Heart left ventricle (tissue), 16 donors: ENCODE results near the gene RPS25. TPM values are rescaled to one million over a fixed set of nuclear protein-coding genes. Genes with fewer than 3 reads are reported as not detected.
A peak's percentile ranks its signal among the peaks of the same experiment; 100 is the strongest.

Experiments
- ATAC-seq, 4 donors: fragments of 200-7000 bp; cut with Tn5 transposase; one replicate each; pipeline ENCODE4 v1.9.1; 2020 to 2022; ENCODE audit warnings: moderate library complexity in 4 of 4, mild to moderate bottlenecking in 3 of 4, moderate number of reproducible peaks in 1 of 4
- DNase-seq, 5 donors: peaks; one replicate each; pipeline ENCODE4 v3.0.0-alpha.2; 2020
- H3K27ac ChIP-seq, 12 donors: fragments of 200-600 bp; sonication (generic) in 4 of 12; one replicate each; pipeline versions ENCODE4 v1.5.0 to v1.8.0; 2016 to 2022; ENCODE audit warnings: mild to moderate bottlenecking in 2 of 12
- H3K27me3 ChIP-seq, 9 donors: fragments of 200-600 bp; sonication (generic) in 2 of 9; one replicate each; pipeline versions ENCODE4 v1.5.1 to v1.8.0; 2016 to 2022; ENCODE audit warnings: mild to moderate bottlenecking in 3 of 9
- H3K36me3 ChIP-seq, 9 donors: fragments of 200-600 bp; sonication (generic) in 2 of 9; one replicate each; pipeline versions ENCODE4 v1.5.0 to v1.8.0; 2018 to 2022; ENCODE audit warnings: mild to moderate bottlenecking in 2 of 9
- H3K4me1 ChIP-seq, 12 donors: fragments of 200-600 bp; sonication (generic) in 4 of 12; one replicate each; pipeline versions ENCODE4 v1.5.0 to v1.8.0; 2016 to 2022; ENCODE audit warnings: mild to moderate bottlenecking in 3 of 12
- H3K4me3 ChIP-seq, 12 donors: fragments of 200-600 bp; sonication (generic) in 4 of 12; one replicate each; pipeline versions ENCODE4 v1.5.0 to v1.8.0; 2017 to 2022; ENCODE audit warnings: mild to moderate bottlenecking in 9 of 12, moderate library complexity in 4 of 12
- H3K9me3 ChIP-seq, 12 donors: fragments of 200-600 bp; sonication (generic) in 4 of 12; one replicate each; pipeline versions ENCODE4 v1.5.0 to v1.8.0; 2016 to 2022; ENCODE audit warnings: mild to moderate bottlenecking in 1 of 12
- CTCF ChIP-seq, 12 donors: fragments of 200-600 bp; sonication (generic) in 4 of 12; IDR thresholded peaks; one replicate each; pipeline versions ENCODE4 v1.5.0 to v1.8.0; 2018 to 2022; ENCODE audit warnings: antibody characterized with exemption in 12 of 12, mild to moderate bottlenecking in 5 of 12
- POLR2A ChIP-seq, 2 donors: fragments of 450-650 bp; IDR thresholded peaks; one replicate each; pipeline ENCODE4 v1.6.1; 2017; ENCODE audit warnings: antibody characterized with exemption in 2 of 2, mild to moderate bottlenecking in 2 of 2, moderate library complexity in 2 of 2
- WGBS, 4 donors: extraction: QIAGEN DNeasy Blood & Tissue Kit in 2 of 4; methylation state at CpG; one replicate each; pipeline versions ENCODE4 v1.1.5 to v1.1.7; 2013 to 2018; 5-methylcytosine and 5-hydroxymethylcytosine counted together
- intact Hi-C, 10 donors: fragments of 100-400 bp; cut with DNase I; formaldehyde crosslinking; loops; one replicate each; pipeline versions ENCODE4 v1.11.1 to v1.14.2; 2022
- polyA plus RNA-seq, 2 donors: library from polyadenylated mRNA; stranded (reverse); fragments of 200-250 nt; gene quantifications; one replicate each; pipeline ENCODE4 v1.2.3, GENCODE V29; 2013
- total RNA-seq, 9 donors: library from RNA; depleted of rRNA in 2 of 9; stranded (reverse); fragments of >200 nt in 2 of 9; fragmentation: NEBNext Ultra II Directional in 3 of 9; extraction: Animal tissue kit (Norgen Biotek cat#: 25700) in 3 of 9; gene quantifications; one replicate each; pipeline versions ENCODE4 v1.1.0 to v1.2.4, GENCODE V29; 2016 to 2023
- donor health status: ischemic (EF 13 %, LVEDD 7.1; RV severe dilation, severe dysfunction).
- donor health status: healthy with polysubstance abuse.
- donor health status: DM: no; HTN: yes; CAD: no.
- donor health status: DM: no; HTN: no; CAD: no.
- donor health status: ischemic (EF 25% LVEDD 6.9; RV normal size, moderate dysfunction).
- donor health status: ischemic (EF 25% LVEDD 5.7; RV mildly dilated, moderate dysfunction).
- donor health status: healthy.
- donor health status: DM: yes; HTN: yes; CAD: no.
- donor health status: ischemic (EF 35%, LVEDD 5.7; RV mildly dilated, moderate dysfunction).
- donor health status: nonischemic (EF 11% LVEDD 7.7; RV severe dilation, severe dysfunction).
- donor health status: DM: yes; HTN: yes; CAD: no.
- donor health status: PGD.
- donor health status: ischemic (EF 29% LVEDD 5.4; RV normal size, mild dysfunction).
- donor health status: nonischemic (EF 23%, LVEDD 6.1; RV moderate dilation, normal function).

The RPS25 gene
- total and polyA plus RNA-seq, 11 donors = 719 to 1,882 (median 849) TPM

- H3K27me3 ChIP-seq = no peaks in the 10 kb centered on the region
- ATAC-seq = no peak
- TF ChIP-seq CTCF (IDR thresholded peaks at IDR 0.05) = no peak
- no peak for TF ChIP-seq POLR2A (IDR thresholded peaks at IDR 0.05)
- DNase-seq = no peak
- WGBS, 4 donors = 83 to 87% (median 84%) methylated on average over 7 to 9 of the region's 9 CpGs
- intact Hi-C loops = no loop called here
- peaks cover 5 to 41% (median 21%) of the 10 kb centered on the region in 12 donors for H3K4me1 ChIP-seq
- H3K4me3 ChIP-seq = no peak overlapping the region
- no peaks in the 10 kb centered on the region for H3K9me3 ChIP-seq
- peak overlapping the region in 2 of 12 donors; percentile 81 to 84 for H3K27ac ChIP-seq
- H3K36me3 ChIP-seq = peaks cover 0 to 31% (median 22%) of the 10 kb centered on the region in 9 donors
Observed at GRCh38 chr11:119028346-119029068, 10.4 kb upstream of the RPS25 start.

GRCh38 chr11:119027561-119028345 lies 9.6 kb upstream of the RPS25 start:
- no peak overlapping the region for H3K27ac ChIP-seq
- intact Hi-C loops = no loop called here
- H3K36me3 ChIP-seq = peaks cover 0 to 39% (median 29%) of the 10 kb centered on the region in 9 donors
- no peaks in the 10 kb centered on the region for H3K27me3 ChIP-seq
- H3K4me1 ChIP-seq = peaks cover 5 to 45% (median 21%) of the 10 kb centered on the region in 12 donors
- DNase-seq = no peak
- no peaks in the 10 kb centered on the region for H3K9me3 ChIP-seq
- TF ChIP-seq POLR2A (IDR thresholded peaks at IDR 0.05) (no peak), CTCF (IDR thresholded peaks at IDR 0.05) (no peak)
- WGBS, 4 donors = 96 to 100% (median 99%) methylated on average over 5 to 9 of the region's 9 CpGs
- H3K4me3 ChIP-seq = no peak overlapping the region
- ATAC-seq = no peak

- peaks cover 5 to 45% (median 21%) of the 10 kb centered on the region in 12 donors for H3K4me1 ChIP-seq
- H3K36me3 ChIP-seq = peaks cover 0 to 46% (median 36%) of the 10 kb centered on the region in 9 donors
- 92 to 98% (median 97%) methylated on average over 2 of the region's 2 CpGs for WGBS, 4 donors
Observed at GRCh38 chr11:119026970-119027369, 8.8 kb upstream of the RPS25 start.

More at GRCh38 chr11:119026970-119027369, 8.8 kb upstream of the RPS25 start:
- TF ChIP-seq POLR2A (IDR thresholded peaks at IDR 0.05) (no peak), CTCF (IDR thresholded peaks at IDR 0.05) (no peak)
- ATAC-seq (no peak), DNase-seq (no peak)
- H3K27me3 ChIP-seq = no peaks in the 10 kb centered on the region
- no peaks in the 10 kb centered on the region for H3K9me3 ChIP-seq
- intact Hi-C loops = no loop called here
- H3K4me3 ChIP-seq = no peak overlapping the region
- H3K27ac ChIP-seq = no peak overlapping the region
